Middle frontal gyrus (tissue), 1 donor: Measurements from ENCODE around the gene NRIP1.
"Not testable (repeated sequence)": the region's sequence is repeated elsewhere in the genome, so short reads cannot be mapped to it uniquely, and the experiment has no call there.

Source experiments
- DNase-seq: peaks from one replicate; pipeline ENCODE4 v3.0.0-alpha.2; 2015; ENCODE audit warnings: low spot score; ENCODE audit errors: extremely low spot score

NRIP1 gene

DNA sequence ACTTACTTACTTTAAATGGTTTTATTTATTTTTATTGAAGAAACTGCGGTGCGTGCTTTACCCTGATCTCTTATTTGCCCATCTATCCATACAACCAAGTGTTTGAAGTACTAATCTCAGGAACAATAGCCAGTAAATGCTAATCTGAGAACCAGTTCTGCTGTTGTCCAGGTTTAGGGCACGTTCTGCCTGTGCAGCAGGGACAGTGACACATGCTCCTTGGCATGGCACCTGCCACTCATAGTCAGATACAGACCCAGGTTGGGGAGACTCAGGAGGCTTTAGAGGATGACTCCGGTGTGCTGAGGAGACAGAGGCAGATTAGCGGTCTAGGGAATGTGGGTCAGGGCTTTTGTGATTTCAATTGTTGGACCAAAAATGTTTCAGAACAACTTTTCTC, 83.6 kb downstream of the NRIP1 start:
- DNase-seq = no peak

DNA sequence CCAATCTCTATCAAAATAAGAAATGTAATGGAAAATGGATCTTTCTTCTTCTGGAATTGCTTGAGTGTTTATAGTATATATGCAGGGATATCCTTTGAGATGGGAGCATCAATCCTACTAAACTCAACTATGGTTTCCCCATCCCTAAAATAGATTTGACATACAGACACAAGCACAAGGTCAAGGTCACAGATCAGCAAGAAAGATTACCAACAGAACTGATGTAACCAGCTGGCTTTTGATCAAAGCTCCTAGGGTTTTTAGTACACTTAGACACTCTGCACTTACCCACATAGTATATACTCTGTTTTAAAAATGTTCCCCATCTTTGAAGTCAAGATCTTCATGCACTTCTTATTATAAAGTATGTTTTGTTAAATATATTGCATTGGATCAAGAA, 85.5 kb downstream of the NRIP1 start:
- no peak for DNase-seq

GRCh38 chr21:14977814-14978213, 87.0 kb downstream of the NRIP1 start:
- no peak for DNase-seq

DNA sequence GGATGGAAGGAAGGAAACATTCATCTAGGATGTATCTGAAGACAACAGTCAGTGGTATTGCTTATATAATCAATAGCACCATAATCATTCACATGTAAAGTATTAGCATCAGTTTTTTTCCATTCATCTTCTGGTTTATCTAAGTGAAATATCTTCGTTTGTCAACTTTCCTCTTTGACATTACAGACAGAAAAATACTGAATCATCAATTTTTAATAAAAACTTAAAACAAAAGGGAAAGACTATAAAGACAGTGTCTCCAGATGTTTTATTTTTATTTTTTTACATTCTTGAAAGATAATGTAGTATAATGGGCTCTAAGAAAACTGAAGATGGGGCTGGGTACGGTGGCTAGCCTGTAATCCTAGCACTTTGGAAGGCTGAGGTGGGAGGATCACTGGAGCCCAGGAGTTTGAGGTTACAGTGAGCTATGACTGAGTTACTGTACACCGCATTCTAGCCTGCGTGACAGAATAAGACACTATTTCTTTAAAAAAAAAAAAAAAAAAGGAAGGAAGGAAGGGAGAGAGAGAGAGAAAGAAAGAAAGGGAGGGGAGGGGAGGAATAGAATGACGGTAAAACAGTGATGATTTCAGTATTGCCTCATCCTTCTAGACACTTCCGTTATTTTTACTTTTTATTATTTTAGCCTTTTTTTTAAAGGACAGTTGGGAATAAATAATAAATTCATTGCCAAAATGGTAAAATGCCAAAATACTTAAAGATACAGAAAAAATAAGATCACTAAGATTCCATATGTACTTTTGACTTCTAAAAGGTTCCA, 89.5 kb downstream of the NRIP1 start:
- no peak for DNase-seq

DNA sequence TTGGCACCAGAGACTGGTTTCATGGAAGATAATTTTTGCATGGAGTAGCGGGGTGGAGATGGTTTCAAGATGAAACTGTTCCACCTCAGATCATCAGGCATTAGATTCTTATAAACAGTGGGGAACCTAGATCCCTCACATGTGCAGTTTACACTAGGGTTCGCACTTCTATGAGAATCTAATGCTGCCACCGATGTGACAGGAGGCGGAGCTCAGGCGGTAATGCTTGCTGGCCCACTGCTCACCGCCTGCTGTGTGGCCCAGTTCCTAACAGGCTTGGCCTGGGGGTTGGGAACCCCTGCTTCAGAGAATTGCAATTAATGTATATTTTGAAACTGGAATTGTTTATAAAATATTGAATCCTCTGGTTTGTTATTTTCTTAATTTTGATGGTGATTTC, 92.1 kb downstream of the NRIP1 start:
- no peak for DNase-seq

DNA sequence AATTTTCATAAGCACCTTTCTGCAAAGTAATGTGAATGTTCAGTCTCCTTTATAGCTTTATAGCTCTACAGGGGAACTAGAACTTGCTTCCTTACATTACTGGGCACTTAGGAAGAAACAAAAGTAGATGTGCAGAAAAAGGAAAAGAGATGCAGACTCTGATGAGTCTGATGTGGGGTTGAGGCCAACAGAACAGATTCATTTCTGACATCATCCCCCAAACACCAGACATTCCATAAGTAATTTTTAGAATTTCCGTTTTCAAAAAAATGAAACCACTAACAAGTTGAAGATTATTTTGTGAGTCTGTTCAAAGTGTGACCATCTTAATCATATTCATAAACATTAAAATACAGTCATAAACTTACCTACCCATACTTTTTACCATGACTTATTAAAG, 96.0 kb downstream of the NRIP1 start:
- DNase-seq = no peak

GRCh38 chr21:14968029-14968428, 96.8 kb downstream of the NRIP1 start:
- no peak for DNase-seq

- no peak for DNase-seq
These were observed 100.2 kb downstream of the NRIP1 start for GRCh38 chr21:14964621-14965020.

DNA sequence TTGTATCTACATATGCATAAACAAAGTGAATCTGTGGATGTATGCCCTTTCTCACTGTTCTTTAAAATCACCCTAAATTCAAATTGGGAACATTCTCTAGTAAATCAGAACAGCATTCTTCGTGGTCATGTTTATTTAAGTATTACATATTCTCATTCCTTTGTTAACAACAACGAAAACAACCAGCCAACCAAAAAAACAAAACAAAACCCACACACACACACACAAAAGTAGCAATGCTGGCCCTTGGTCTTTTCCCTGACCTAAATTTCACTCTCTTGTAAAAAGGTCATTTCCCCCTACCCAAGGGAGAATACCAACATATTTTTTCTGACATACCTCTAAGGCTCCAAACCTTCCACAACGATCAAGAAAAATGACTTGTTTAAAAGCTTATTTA, 102.6 kb downstream of the NRIP1 start:
- DNase-seq = no peak

DNA sequence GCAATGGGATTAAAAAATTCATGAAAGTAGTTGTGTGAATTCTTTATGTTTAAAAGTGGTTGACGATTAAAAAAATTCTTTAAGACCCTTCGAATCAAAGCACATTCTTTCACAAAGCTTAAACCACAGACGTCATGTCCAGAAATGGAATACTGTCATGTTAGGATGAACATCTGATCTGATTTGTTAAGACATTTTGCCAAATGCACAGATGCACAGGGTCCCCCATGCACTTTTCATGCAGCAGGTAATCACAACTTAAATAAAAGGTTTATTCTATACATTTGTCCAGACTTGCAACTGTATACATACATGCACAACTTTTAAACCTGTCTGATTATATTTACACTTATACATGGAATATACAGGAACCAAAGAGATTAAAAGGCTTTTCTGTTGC, 103.3 kb downstream of the NRIP1 start:
- DNase-seq = no peak

DNA sequence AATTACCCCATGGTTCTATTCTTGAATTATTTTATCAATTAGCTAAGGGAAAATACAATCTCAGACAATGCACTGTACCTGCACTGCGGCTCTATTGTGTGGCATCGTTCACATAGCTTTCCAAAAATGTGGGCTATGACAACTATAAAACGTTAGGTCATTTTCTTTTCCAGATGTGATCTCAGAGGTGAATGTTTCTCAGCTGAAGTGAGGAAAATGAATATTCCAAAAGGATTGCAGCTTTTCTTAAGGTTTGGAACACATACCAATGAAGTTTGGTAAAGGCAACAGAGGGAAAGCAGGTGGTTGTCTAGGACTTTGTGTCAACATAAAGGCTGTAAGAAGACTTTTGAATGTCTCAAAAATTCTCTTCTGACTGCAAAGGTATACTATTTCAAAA, 105.5 kb downstream of the NRIP1 start:
- no peak for DNase-seq

GRCh38 chr21:14957836-14958235, 107.0 kb downstream of the NRIP1 start:
- no peak for DNase-seq

- DNase-seq = no peak
These were observed 108.0 kb downstream of the NRIP1 start for GRCh38 chr21:14956807-14957206.

DNA sequence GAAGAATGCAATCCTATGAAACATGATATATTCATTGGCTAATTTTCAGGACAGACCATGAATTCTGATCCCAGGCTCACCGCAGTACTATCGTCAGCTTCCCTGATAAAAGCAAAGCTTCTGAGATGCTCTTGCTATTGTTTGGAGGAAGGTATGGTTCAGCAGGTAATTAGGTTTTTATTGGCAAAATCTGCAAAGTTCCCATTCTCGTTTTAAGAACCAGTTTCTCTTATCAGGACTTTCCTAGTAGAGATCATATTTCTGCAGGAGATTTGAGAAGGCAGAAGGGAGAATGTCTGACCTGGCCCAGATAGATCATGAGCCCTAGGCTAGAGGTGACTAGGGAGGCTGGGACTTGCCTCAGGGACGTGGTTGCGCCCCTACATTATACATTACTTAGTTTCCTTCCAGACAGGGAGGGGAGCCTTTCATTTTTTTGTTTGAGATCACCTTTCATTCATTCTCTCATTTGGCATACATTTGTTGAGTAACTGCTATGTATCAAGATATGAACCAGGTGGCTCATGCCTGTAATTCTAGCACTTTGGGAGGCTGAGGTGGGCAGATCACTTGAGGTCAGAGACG, 108.8 kb downstream of the NRIP1 start:
- DNase-seq = no peak

GRCh38 chr21:14952916-14953315, 111.9 kb downstream of the NRIP1 start:
- DNase-seq = no peak

DNA sequence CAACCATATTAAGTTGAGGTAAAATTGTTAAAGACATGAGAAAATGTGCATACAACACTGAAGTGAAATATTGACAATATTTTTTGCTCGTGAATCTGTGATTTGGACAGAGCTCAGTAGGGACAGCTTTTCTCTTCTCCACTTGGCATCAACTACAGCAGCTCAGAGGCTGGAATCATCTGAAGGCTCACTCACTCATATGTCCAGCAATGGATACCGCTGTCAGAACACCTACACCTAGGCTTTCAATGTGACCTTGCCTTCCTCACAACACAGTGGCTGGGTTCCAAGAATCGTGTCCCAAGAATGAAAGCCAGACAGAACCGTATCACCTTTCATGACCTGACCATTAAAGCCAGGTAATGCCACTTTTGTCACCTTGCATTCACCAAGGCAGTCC, 115.2 kb downstream of the NRIP1 start:
- DNase-seq = no peak

GRCh38 chr21:14947613-14948160, 117.1 kb downstream of the NRIP1 start:
- DNase-seq = no peak

GRCh38 chr21:14945176-14945575, 119.6 kb downstream of the NRIP1 start:
- no peak for DNase-seq

DNA sequence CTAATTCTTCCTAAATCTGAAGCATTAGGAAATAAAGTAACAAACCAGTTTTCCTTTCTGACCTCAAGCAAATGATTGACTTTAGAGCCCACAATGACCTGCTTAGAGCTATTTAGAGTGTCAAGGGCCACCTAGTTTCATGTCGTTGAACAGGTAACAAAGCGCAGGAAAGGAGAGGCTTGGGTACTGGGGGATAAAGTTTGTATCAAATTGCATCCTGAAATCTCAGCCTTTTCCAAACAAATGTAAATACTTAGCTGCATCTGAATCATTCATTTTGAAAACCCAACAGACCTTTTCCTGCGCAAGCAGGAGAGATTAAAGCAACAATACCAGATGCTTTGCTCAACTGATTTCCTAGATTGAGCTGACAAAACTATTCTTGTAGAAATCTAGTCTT, 121.2 kb downstream of the NRIP1 start:
- DNase-seq = no peak

GRCh38 chr21:14942801-14943490, 121.9 kb downstream of the NRIP1 start:
- DNase-seq = no peak

- not testable (repeated sequence) for DNase-seq
These were observed 137.5 kb downstream of the NRIP1 start for GRCh38 chr21:14927324-14927723.

GRCh38 chr21:14926186-14926585, 138.6 kb downstream of the NRIP1 start:
- no peak for DNase-seq
